ENCODE results near the gene NACC1.

DNA sequence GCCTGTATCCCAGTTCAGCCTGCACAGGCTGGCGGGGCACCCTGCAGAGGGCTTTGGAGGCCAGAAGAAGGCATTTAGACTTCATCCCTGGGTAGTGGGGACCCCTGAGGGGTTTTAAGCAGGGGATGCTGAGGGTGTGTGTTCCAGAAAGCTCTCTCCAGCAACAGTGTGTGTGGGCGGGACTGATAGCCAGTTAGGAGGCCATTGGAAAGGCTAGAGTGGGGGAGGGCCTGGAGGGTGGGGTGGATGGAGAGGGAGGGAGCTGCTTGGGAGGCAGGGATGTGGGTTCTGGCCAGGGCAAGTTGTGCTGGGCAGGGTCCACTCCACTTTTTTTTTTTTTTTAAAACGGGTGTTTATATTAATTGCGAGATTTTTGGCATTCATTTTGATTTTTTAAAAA is 43.7 kb upstream of the NACC1 start:
- no peak for TF ChIP-seq EZH2 (IDR thresholded peaks at IDR 0.05)
- TF ChIP-seq POLR2AphosphoS5 (IDR thresholded peaks at IDR 0.05; ENCODE audit: borderline replicate concordance, low read depth, low read length): no peak
- TF ChIP-seq FOXP2 (optimal IDR thresholded peaks at IDR 0.05; ENCODE audit: control extremely low read depth, extremely low read length, insufficient read depth): no peak
